SK-N-MC (cell line): ENCODE measurements around the gene ZNF132.

Experiments
- EZH2 ChIP-seq: fragments of 200-600 bp; sonication (generic); IDR thresholded peaks from one replicate; pipeline ENCODE4 v1.6.1; 2017; ENCODE audit warnings: antibody characterized with exemption
- FOXP2 ChIP-seq: optimal IDR thresholded peaks from 2 replicates; pipeline ENCODE3; 2011; ENCODE audit warnings: mild to moderate bottlenecking, moderate library complexity; ENCODE audit not compliant: insufficient read depth; ENCODE audit errors: extremely low read length, control extremely low read depth

DNA sequence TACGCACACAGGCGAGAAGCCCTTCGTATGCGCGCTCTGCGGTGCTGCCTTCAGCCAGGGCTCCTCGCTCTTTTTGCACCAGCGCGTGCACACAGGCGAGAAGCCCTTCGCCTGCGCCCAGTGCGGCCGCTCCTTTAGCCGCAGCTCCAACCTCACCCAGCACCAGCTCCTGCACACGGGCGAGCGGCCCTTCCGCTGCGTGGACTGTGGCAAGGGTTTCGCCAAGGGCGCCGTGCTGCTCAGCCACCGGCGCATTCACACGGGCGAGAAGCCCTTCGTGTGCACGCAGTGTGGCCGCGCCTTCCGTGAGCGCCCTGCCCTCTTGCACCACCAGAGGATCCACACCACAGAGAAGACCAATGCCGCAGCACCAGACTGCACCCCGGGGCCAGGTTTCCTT is 16.2 kb upstream of the ZNF132 start:
- TF ChIP-seq FOXP2: no peak
- no peak for TF ChIP-seq EZH2
